Neural cell (in vitro differentiated cells): Measurements from ENCODE around the gene NPAS2. TPM values are rescaled to one million over a fixed set of nuclear protein-coding genes. Genes with fewer than 3 reads are reported as not detected.

Experiments used
- H2AFZ ChIP-seq: fragments of 200-600, 300-800 bp; sonication (generic), shearing (Covaris generic); 2 replicates; pipeline ENCODE4 v1.6.0; 2014; ENCODE audit warnings: low read depth, mild to moderate bottlenecking, antibody characterized with exemption, low read length, moderate library complexity
- H3F3A ChIP-seq: fragments of 200-600 bp; shearing (Covaris generic); 2 replicates; pipeline ENCODE4 v1.6.1; 2016; ENCODE audit warnings: mild to moderate bottlenecking, moderate library complexity, mixed read lengths, antibody characterized with exemption, low read length; ENCODE audit not compliant: insufficient read depth, poor library complexity, severe bottlenecking
- H3K27ac ChIP-seq: fragments of 200-600, 300-800 bp; sonication (generic), shearing (Covaris generic); 2 replicates; pipeline ENCODE4 v1.5.1; 2014; ENCODE audit warnings: mild to moderate bottlenecking, low read length, moderate library complexity
- H3K27me3 ChIP-seq: fragments of 300-800, 200-600 bp; sonication (generic), shearing (Covaris generic); 2 replicates; pipeline ENCODE4 v1.6.0; 2014; ENCODE audit warnings: mild to moderate bottlenecking, low read depth, low read length, moderate library complexity; ENCODE audit not compliant: insufficient read depth
- H3K36me3 ChIP-seq: fragments of 300-800, 200-600 bp; sonication (generic), shearing (Covaris generic); 2 replicates; pipeline ENCODE4 v1.5.1; 2014; ENCODE audit warnings: mild to moderate bottlenecking, antibody characterized with exemption, low read length, moderate library complexity; ENCODE audit not compliant: insufficient read depth
- H3K4me2 ChIP-seq: fragments of 300-800, 200-600 bp; sonication (generic), shearing (Covaris generic); 2 replicates; pipeline ENCODE4 v1.6.0; 2014; ENCODE audit warnings: mild to moderate bottlenecking, low read length
- H3K4me3 ChIP-seq: fragments of 300-800, 200-600 bp; sonication (generic), shearing (Covaris generic); 2 replicates; pipeline ENCODE4 v1.5.1; 2014; ENCODE audit warnings: mild to moderate bottlenecking, low read length, moderate library complexity
- H3K79me2 ChIP-seq: fragments of 200-600 bp; shearing (Covaris generic); replicated peaks from 2 replicates; pipeline ENCODE4 v1.6.0; 2014; ENCODE audit warnings: mild to moderate bottlenecking, low read length, moderate library complexity; ENCODE audit not compliant: insufficient read depth
- H3K9ac ChIP-seq: fragments of 300-800, 200-600 bp; sonication (generic), shearing (Covaris generic); 2 replicates; pipeline ENCODE4 v1.6.1; 2016; ENCODE audit warnings: mild to moderate bottlenecking, low read length, mixed read lengths
- H3K9me2 ChIP-seq: fragments of 200-600 bp; shearing (Covaris generic); 2 replicates; pipeline ENCODE4 v1.6.1; 2016; ENCODE audit warnings: mild to moderate bottlenecking, low read length, mixed read lengths; ENCODE audit not compliant: insufficient read depth
- H3K9me3 ChIP-seq: fragments of 200-600, 300-800 bp; sonication (generic), shearing (Covaris generic); 2 replicates; pipeline ENCODE4 v1.6.1; 2016; ENCODE audit warnings: mild to moderate bottlenecking, mixed run types, low read length, moderate library complexity, mixed read lengths
- H4K20me1 ChIP-seq: fragments of 200-600 bp; shearing (Covaris generic); 2 replicates; pipeline ENCODE4 v1.6.1; 2016; ENCODE audit warnings: mild to moderate bottlenecking, mixed run types; ENCODE audit not compliant: insufficient read depth
- EP300 ChIP-seq: fragments of 450-650 bp; conservative IDR thresholded peaks from 2 replicates; pipeline ENCODE4 v1.6.1; 2014; ENCODE audit warnings: antibody characterized with exemption, mild to moderate bottlenecking, moderate library complexity; ENCODE audit not compliant: poor library complexity, severe bottlenecking
- EZH2 ChIP-seq: fragments of 200-600, 300-800 bp; shearing (Covaris generic), sonication (generic); IDR thresholded peaks from 2 replicates; pipeline ENCODE4 v1.6.1; 2014; ENCODE audit warnings: antibody characterized with exemption, low read length, borderline replicate concordance, mild to moderate bottlenecking; ENCODE audit not compliant: insufficient read depth, poor library complexity, severe bottlenecking
- MXI1 ChIP-seq: fragments of 450-650 bp; conservative IDR thresholded peaks from 2 replicates; pipeline ENCODE4 v1.6.1; 2014; ENCODE audit warnings: antibody characterized with exemption, mild to moderate bottlenecking; ENCODE audit not compliant: poor library complexity, severe bottlenecking
- POLR2AphosphoS5 ChIP-seq: IDR thresholded peaks from 2 replicates; pipeline ENCODE4 v1.6.1; 2012
- RAD21 ChIP-seq: fragments of 450-650 bp; conservative IDR thresholded peaks from 2 replicates; pipeline ENCODE4 v1.6.1; 2014; ENCODE audit warnings: antibody characterized with exemption, mild to moderate bottlenecking, moderate library complexity
- SMC3 ChIP-seq: fragments of 450-650 bp; conservative IDR thresholded peaks from 2 replicates; pipeline ENCODE4 v1.6.1; 2014; ENCODE audit warnings: antibody characterized with exemption, mild to moderate bottlenecking, moderate library complexity; ENCODE audit not compliant: poor library complexity
- TAF1 ChIP-seq: IDR thresholded peaks from 2 replicates; pipeline ENCODE4 v1.6.1; 2012; ENCODE audit warnings: low read depth
- polyA plus RNA-seq: library from polyadenylated mRNA; depleted of rRNA; stranded (reverse); fragments of >200 nt; gene quantifications from 2 replicates; pipeline ENCODE4 v1.2.3, GENCODE V29; 2014
- TF ChIP-seq, protein P1 (sequence below): IDR thresholded peaks from 2 replicates; pipeline ENCODE4 v1.6.1; 2012; ENCODE audit warnings: borderline replicate concordance
- TF ChIP-seq, protein P2 (sequence below): fragments of 450-650 bp; IDR thresholded peaks from 2 replicates; pipeline ENCODE4 v1.5.1; 2014; ENCODE audit warnings: antibody characterized with exemption, mild to moderate bottlenecking, moderate library complexity; ENCODE audit not compliant: poor library complexity, severe bottlenecking

The NPAS2 gene
- polyA plus RNA-seq, 1 donor from 2014 or later = 2.1 TPM

DNA sequence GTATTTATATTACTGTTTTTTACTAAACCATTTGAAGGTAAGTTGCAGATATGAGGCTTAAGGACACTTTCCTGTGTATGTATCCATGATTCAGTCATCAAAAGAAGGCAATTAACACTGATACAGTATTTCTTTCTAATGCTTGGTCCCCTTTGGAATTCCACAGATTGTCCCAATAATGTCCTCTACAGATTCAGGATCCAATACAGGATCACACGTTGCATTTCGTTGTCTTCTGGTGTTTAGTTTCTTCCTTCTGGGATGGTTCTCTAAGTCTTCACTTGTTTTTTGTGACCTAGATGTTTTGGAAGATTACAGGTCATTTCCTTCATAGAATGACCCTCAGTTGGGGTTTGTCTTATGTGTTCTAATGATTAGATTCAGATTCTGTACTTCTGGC, 40.0 kb downstream of the NPAS2 start:
- Histone ChIP-seq H4K20me1 (no peaks in the 10 kb centered on the region), H2AFZ (no peak overlapping the region), H3K27me3 (no peaks in the 10 kb centered on the region), H3F3A (no peaks in the 10 kb centered on the region), H3K79me2 (no peaks in the 10 kb centered on the region), H3K4me3 (no peak overlapping the region), H3K4me2 (no peak overlapping the region), H3K36me3 (no peaks in the 10 kb centered on the region), H3K9me2 (no peaks in the 10 kb centered on the region), H3K9ac (no peak overlapping the region), H3K9me3 (no peaks in the 10 kb centered on the region), H3K27ac (no peak overlapping the region)
- TF ChIP-seq, protein P1, sequence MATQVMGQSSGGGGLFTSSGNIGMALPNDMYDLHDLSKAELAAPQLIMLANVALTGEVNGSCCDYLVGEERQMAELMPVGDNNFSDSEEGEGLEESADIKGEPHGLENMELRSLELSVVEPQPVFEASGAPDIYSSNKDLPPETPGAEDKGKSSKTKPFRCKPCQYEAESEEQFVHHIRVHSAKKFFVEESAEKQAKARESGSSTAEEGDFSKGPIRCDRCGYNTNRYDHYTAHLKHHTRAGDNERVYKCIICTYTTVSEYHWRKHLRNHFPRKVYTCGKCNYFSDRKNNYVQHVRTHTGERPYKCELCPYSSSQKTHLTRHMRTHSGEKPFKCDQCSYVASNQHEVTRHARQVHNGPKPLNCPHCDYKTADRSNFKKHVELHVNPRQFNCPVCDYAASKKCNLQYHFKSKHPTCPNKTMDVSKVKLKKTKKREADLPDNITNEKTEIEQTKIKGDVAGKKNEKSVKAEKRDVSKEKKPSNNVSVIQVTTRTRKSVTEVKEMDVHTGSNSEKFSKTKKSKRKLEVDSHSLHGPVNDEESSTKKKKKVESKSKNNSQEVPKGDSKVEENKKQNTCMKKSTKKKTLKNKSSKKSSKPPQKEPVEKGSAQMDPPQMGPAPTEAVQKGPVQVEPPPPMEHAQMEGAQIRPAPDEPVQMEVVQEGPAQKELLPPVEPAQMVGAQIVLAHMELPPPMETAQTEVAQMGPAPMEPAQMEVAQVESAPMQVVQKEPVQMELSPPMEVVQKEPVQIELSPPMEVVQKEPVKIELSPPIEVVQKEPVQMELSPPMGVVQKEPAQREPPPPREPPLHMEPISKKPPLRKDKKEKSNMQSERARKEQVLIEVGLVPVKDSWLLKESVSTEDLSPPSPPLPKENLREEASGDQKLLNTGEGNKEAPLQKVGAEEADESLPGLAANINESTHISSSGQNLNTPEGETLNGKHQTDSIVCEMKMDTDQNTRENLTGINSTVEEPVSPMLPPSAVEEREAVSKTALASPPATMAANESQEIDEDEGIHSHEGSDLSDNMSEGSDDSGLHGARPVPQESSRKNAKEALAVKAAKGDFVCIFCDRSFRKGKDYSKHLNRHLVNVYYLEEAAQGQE = no peak
- no peak for TF ChIP-seq POLR2AphosphoS5
- TF ChIP-seq TAF1 = no peak
- TF ChIP-seq RAD21 = no peak
- TF ChIP-seq, protein P2, sequence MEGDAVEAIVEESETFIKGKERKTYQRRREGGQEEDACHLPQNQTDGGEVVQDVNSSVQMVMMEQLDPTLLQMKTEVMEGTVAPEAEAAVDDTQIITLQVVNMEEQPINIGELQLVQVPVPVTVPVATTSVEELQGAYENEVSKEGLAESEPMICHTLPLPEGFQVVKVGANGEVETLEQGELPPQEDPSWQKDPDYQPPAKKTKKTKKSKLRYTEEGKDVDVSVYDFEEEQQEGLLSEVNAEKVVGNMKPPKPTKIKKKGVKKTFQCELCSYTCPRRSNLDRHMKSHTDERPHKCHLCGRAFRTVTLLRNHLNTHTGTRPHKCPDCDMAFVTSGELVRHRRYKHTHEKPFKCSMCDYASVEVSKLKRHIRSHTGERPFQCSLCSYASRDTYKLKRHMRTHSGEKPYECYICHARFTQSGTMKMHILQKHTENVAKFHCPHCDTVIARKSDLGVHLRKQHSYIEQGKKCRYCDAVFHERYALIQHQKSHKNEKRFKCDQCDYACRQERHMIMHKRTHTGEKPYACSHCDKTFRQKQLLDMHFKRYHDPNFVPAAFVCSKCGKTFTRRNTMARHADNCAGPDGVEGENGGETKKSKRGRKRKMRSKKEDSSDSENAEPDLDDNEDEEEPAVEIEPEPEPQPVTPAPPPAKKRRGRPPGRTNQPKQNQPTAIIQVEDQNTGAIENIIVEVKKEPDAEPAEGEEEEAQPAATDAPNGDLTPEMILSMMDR = no peak
- no peak for TF ChIP-seq EP300
- no peak for TF ChIP-seq SMC3
- no peak for TF ChIP-seq EZH2
- no peak for TF ChIP-seq MXI1

DNA sequence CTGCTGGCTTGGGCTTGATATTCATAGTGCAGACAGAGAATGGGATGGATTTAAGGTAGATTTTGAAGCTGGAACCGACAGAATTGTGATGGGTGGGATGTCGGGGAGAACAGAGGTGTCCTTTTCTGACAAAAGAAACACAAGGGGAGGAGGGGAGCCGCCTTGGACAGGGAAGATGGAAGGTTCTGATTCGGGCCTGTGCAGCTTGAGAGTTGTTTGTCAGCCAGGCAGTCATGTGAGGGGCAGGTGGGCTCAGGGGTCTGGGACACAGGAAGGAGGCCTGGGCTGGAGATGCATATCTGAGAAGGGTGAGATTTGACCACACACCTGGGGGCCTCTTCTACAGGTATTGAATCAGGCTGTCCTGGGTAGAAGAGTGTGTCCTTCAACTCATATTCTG, 41.4 kb downstream of the NPAS2 start:
- Histone ChIP-seq H3K4me3 (no peak overlapping the region), H3K9ac (no peak overlapping the region), H3K79me2 (no peaks in the 10 kb centered on the region), H3K4me2 (no peak overlapping the region), H3K27ac (no peak overlapping the region), H3K9me3 (no peaks in the 10 kb centered on the region), H3K9me2 (no peaks in the 10 kb centered on the region), H3K36me3 (no peaks in the 10 kb centered on the region), H3K27me3 (no peaks in the 10 kb centered on the region), H3F3A (no peaks in the 10 kb centered on the region), H4K20me1 (no peaks in the 10 kb centered on the region), H2AFZ (no peak overlapping the region)
- TF ChIP-seq EZH2 = no peak
- TF ChIP-seq, protein P2 = no peak
- no peak for TF ChIP-seq MXI1
- no peak for TF ChIP-seq POLR2AphosphoS5
- no peak for TF ChIP-seq TAF1
- no peak for TF ChIP-seq EP300
- TF ChIP-seq RAD21 = no peak
- TF ChIP-seq SMC3 = no peak
- TF ChIP-seq, protein P1 = no peak
